Measurements from ENCODE around the gene NFATC4.

NFATC4 gene

GRCh38 chr14:24416932-24417619 is 49.1 kb downstream of the NFATC4 start:
- Histone ChIP-seq H3K4me3 (ENCODE audit: low read depth, low read length) (no peak overlapping the region), H3K36me3 (ENCODE audit: control insufficient read depth in 2 of 2, insufficient read depth in 1 of 2, low read length in 2 of 2) (peaks cover 0 to 40% of the 10 kb centered on the region in 2 experiments; a peak in 1 of 3 replicates), H3K4me1 (ENCODE audit: control insufficient read depth, insufficient read depth, low read length) (no peaks in the 10 kb centered on the region), H3K9me3 (ENCODE audit: control insufficient read depth, insufficient read depth, low read depth, low read length) (no peaks in the 10 kb centered on the region), H3K27ac (ENCODE audit: extremely low read depth, low read depth, low read length) (no peak overlapping the region)
- ChIA-PET CTCF (interaction anchor here (1.2 kb wide), 1 partner anchor 9 kb away, joined by 3 read pairs; no protein-coding TSS in a partner anchor), POLR2A (no interaction called here)
- peak; percentile 36 for TF ChIP-seq ZIC2 (tag by site-specific recombination; IDR thresholded peaks at IDR 0.05)
- no peak for TF ChIP-seq ZNF184 (tag by site-specific recombination; IDR thresholded peaks at IDR 0.05)

GRCh38 chr14:24417832-24418491 is 50.0 kb downstream of the NFATC4 start:
- peaks cover 0 to 31% of the 10 kb centered on the region in 2 experiments; a peak in 1 of 3 replicates for H3K36me3 ChIP-seq (ENCODE audit: control insufficient read depth in 2 of 2, insufficient read depth in 1 of 2, low read length in 2 of 2)
- H3K4me1 ChIP-seq (ENCODE audit: control insufficient read depth, insufficient read depth, low read length): no peaks in the 10 kb centered on the region
- POLR2A ChIA-PET: no interaction called here
- no peak overlapping the region for H3K4me3 ChIP-seq (ENCODE audit: low read depth, low read length)
- H3K9me3 ChIP-seq (ENCODE audit: control insufficient read depth, insufficient read depth, low read depth, low read length): no peaks in the 10 kb centered on the region
- no peak overlapping the region for H3K27ac ChIP-seq (ENCODE audit: extremely low read depth, low read depth, low read length)
- TF ChIP-seq, protein P1, sequence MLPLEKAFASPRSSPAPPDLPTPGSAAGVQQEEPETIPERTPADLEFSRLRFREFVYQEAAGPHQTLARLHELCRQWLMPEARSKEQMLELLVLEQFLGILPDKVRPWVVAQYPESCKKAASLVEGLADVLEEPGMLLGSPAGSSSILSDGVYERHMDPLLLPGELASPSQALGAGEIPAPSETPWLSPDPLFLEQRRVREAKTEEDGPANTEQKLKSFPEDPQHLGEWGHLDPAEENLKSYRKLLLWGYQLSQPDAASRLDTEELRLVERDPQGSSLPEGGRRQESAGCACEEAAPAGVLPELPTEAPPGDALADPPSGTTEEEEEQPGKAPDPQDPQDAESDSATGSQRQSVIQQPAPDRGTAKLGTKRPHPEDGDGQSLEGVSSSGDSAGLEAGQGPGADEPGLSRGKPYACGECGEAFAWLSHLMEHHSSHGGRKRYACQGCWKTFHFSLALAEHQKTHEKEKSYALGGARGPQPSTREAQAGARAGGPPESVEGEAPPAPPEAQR (tag by site-specific recombination; IDR thresholded peaks at IDR 0.05): no peak
- no peak for TF ChIP-seq ZNF623 (tag by site-specific recombination; IDR thresholded peaks at IDR 0.05)
- no peak for TF ChIP-seq ZNF664 (tag by site-specific recombination; IDR thresholded peaks at IDR 0.05)
- TF ChIP-seq ZFP37 (tag by site-specific recombination; IDR thresholded peaks at IDR 0.05): no peak
- no peak for TF ChIP-seq ZNF121 (tag by site-specific recombination; IDR thresholded peaks at IDR 0.05)
- TF ChIP-seq ZNF140 (tag by site-specific recombination; IDR thresholded peaks at IDR 0.05): no peak
- no peak for TF ChIP-seq SCRT1 (tag by site-specific recombination; IDR thresholded peaks at IDR 0.05; ENCODE audit: borderline replicate concordance)
- TF ChIP-seq ZNF391 (tag by site-specific recombination; IDR thresholded peaks at IDR 0.05; ENCODE audit: borderline replicate concordance, low read depth): no peak
- no peak for TF ChIP-seq SCRT2 (tag by site-specific recombination; IDR thresholded peaks at IDR 0.05)
- no peak for TF ChIP-seq GLIS1 (tag by site-specific recombination; IDR thresholded peaks at IDR 0.05)
- CTCF ChIA-PET: interaction anchor here (0.8 to 2.7 kb wide), 4 partner anchors 9 to 52 kb away, joined by 3 to 14 read pairs (median 4); no protein-coding TSS in a partner anchor

GRCh38 chr14:24418492-24418873 is 50.5 kb downstream of the NFATC4 start:
- ChIA-PET POLR2A (interaction anchor here (1.2 kb wide), 1 partner anchor 12 kb away, joined by 3 read pairs; the partner anchor contains the start of gene KHNYN), CTCF (interaction anchor here (0.6 to 2.7 kb wide), 5 partner anchors 13 to 510 kb away, joined by 3 to 14 read pairs (median 5); no protein-coding TSS in a partner anchor)
- Histone ChIP-seq H3K27ac (ENCODE audit: extremely low read depth, low read depth, low read length) (no peak overlapping the region), H3K36me3 (ENCODE audit: control insufficient read depth in 2 of 2, insufficient read depth in 1 of 2, low read length in 2 of 2) (peaks cover 0 to 26% of the 10 kb centered on the region in 2 experiments; a peak in 1 of 3 replicates), H3K9me3 (ENCODE audit: control insufficient read depth, insufficient read depth, low read depth, low read length) (no peaks in the 10 kb centered on the region), H3K4me1 (ENCODE audit: control insufficient read depth, insufficient read depth, low read length) (no peaks in the 10 kb centered on the region), H3K4me3 (ENCODE audit: low read depth, low read length) (no peak overlapping the region)
- TF ChIP-seq HOXD13 (CRISPR knock-in tag; IDR thresholded peaks at IDR 0.05; ENCODE audit: borderline replicate concordance): no peak

DNA sequence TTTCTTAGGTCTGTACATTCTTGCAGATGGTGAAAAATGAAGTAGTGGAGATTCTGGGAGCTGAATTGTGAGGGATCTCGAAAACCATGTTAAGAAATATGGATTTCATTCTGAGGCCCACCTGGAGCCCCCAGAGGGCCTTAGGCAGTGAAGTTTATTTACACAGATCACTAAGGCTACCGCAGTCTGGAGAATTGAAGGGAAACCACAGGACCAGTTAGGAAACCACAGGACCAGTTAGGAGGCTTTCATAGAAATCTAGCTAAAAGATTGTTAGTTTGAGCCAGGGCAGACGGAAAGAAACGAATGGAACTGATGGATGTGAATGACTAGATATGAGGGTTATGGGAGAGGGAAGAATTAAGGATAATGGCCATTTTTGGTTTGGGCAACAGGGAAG is 54.3 kb downstream of the NFATC4 start:
- TF ChIP-seq OVOL3 (tag by site-specific recombination; IDR thresholded peaks at IDR 0.05) (no peak), ZNF274 (IDR thresholded peaks at IDR 0.05; ENCODE audit: low read length) (no peak), ZNF274 (tag by site-specific recombination; IDR thresholded peaks at IDR 0.05; ENCODE audit: borderline replicate concordance) (no peak), ZBTB49 (tag by site-specific recombination; IDR thresholded peaks at IDR 0.05; ENCODE audit: low read depth) (no peak), ZNF549 (tag by site-specific recombination; IDR thresholded peaks at IDR 0.05) (no peak)
- H3K4me3 ChIP-seq (ENCODE audit: low read depth, low read length): no peak overlapping the region
- H3K4me1 ChIP-seq (ENCODE audit: control insufficient read depth, insufficient read depth, low read length): peaks cover 7% of the 10 kb centered on the region; the same call in 1 of the 2 replicates
- ChIA-PET POLR2A (no interaction called here), CTCF (interaction anchor here (3.6 to 3.8 kb wide), 2 partner anchors 9 to 10 kb away, joined by 17 to 23 read pairs; no protein-coding TSS in a partner anchor)
- H3K27ac ChIP-seq (ENCODE audit: extremely low read depth, low read depth, low read length): no peak overlapping the region
- H3K36me3 ChIP-seq (ENCODE audit: control insufficient read depth in 2 of 2, insufficient read depth in 1 of 2, low read length in 2 of 2): no peaks in the 10 kb centered on the region
- H3K9me3 ChIP-seq (ENCODE audit: control insufficient read depth, insufficient read depth, low read depth, low read length): no peaks in the 10 kb centered on the region

All from HEK293 (cell line).